NCI-H510A treated with DMSO at 0.1 percent for 48 hours (cell line): ENCODE measurements around the gene PDZRN3.

Experiments used
- DNase-seq: peaks from one replicate; lab custom pipeline; 2025; lab: John Stamatoyannopoulos, UW

The PDZRN3 gene

GRCh38 chr3:73624821-73625665 is at the start of gene PDZRN3:
Gene PDZRN3 (minus strand): TSS chr3:73624941.
- peak; percentile 23 for DNase-seq

GRCh38 chr3:73674280-73674679 is 49.5 kb upstream of the PDZRN3 start:
- no peak for DNase-seq

GRCh38 chr3:73669260-73669659 is 44.5 kb upstream of the PDZRN3 start:
- DNase-seq = no peak

GRCh38 chr3:73668391-73668790 is 43.6 kb upstream of the PDZRN3 start:
- no peak for DNase-seq

- DNase-seq = no peak
These were observed 43.1 kb upstream of the PDZRN3 start for GRCh38 chr3:73667889-73668288.

GRCh38 chr3:73665286-73665685 is 40.5 kb upstream of the PDZRN3 start:
- no peak for DNase-seq

GRCh38 chr3:73664389-73664788 is 39.6 kb upstream of the PDZRN3 start:
- no peak for DNase-seq

- DNase-seq = no peak
These were observed 38.8 kb upstream of the PDZRN3 start for GRCh38 chr3:73663495-73663894.

- DNase-seq = no peak
These were observed 36.5 kb upstream of the PDZRN3 start for GRCh38 chr3:73661265-73661664.

- no peak for DNase-seq
These were observed 33.5 kb upstream of the PDZRN3 start for GRCh38 chr3:73658227-73658626.

GRCh38 chr3:73657186-73657585 is 32.4 kb upstream of the PDZRN3 start:
- DNase-seq = no peak

- no peak for DNase-seq
These were observed 31.6 kb upstream of the PDZRN3 start for GRCh38 chr3:73656241-73656890.

- no peak for DNase-seq
These were observed 30.5 kb upstream of the PDZRN3 start for GRCh38 chr3:73655197-73655596.

- no peak for DNase-seq
These were observed 29.1 kb upstream of the PDZRN3 start for GRCh38 chr3:73653877-73654276.

- no peak for DNase-seq
These were observed 28.6 kb upstream of the PDZRN3 start for GRCh38 chr3:73653351-73653750.

GRCh38 chr3:73652896-73653295 is 28.2 kb upstream of the PDZRN3 start:
- DNase-seq = no peak

- DNase-seq = no peak
These were observed 12.3 kb upstream of the PDZRN3 start for GRCh38 chr3:73637042-73637441.

- no peak for DNase-seq
These were observed 10.5 kb upstream of the PDZRN3 start for GRCh38 chr3:73635254-73635653.

GRCh38 chr3:73633916-73634344 is 9.2 kb upstream of the PDZRN3 start:
- no peak for DNase-seq

- no peak for DNase-seq
These were observed 8.7 kb upstream of the PDZRN3 start for GRCh38 chr3:73633453-73633852.

GRCh38 chr3:73626106-73626505 is 1.4 kb upstream of the PDZRN3 start:
- DNase-seq = no peak

GRCh38 chr3:73624017-73624820 is 522 bp downstream of the PDZRN3 start:
- DNase-seq = peak; percentile 30

GRCh38 chr3:73623346-73623745 is 1.4 kb downstream of the PDZRN3 start:
- no peak for DNase-seq
